ENCODE results near the gene DNM3.

The DNM3 gene

DNA sequence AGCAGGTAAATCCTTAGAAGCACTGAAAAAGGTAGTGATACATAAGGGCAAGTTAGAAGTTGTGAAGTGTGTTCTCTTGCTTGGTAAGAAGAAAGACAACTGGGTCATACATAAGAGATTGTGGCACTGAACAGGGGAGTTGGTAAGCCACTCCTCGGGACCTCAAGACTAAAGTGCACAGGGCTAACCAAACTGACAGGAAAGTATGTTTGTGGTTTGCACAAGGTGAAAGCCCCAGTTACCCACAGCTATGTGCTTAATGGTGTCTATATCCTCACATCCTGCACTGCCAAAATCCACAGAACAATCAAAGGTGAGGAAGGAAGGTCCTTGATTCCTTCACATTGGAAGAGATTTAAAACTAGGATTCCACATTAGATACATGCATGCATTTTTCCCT, 276.5 kb downstream of the DNM3 start:
- peak overlapping the region; percentile 47 for H3K27ac Mint-ChIP-seq
- H3K36me3 Mint-ChIP-seq (ENCODE audit: low read depth): no peaks in the 10 kb centered on the region
- H3K27me3 Mint-ChIP-seq: no peaks in the 10 kb centered on the region
- H3K4me1 Mint-ChIP-seq (ENCODE audit: low read depth): peaks cover 31% of the 10 kb centered on the region
- peaks cover 6% of the 10 kb centered on the region for H3K9me3 Mint-ChIP-seq
- H3K4me3 Mint-ChIP-seq: no peak overlapping the region

DNA sequence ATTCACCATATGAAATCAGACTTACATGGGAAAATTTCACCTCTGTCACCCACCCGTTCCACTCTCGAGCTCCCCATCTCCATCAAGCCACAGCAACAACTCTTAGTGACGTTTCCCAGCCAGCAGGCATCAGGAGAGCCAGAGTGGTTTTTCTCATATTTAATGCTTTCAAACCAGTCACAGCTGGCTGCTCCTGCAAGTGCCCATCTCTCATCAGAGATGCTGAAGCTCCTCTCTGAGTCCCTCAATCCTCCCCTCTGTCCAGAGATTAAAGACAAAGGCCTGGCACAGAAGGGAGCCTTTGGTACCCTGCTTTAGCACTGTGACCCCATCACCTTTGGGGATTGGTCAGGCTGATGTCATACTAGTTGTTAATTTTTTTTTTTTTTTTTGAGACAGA, 277.3 kb downstream of the DNM3 start:
- Mint-ChIP-seq H3K4me1 (ENCODE audit: low read depth) (peaks cover 31% of the 10 kb centered on the region), H3K27me3 (no peaks in the 10 kb centered on the region), H3K27ac (no peak overlapping the region), H3K4me3 (no peak overlapping the region), H3K36me3 (ENCODE audit: low read depth) (no peaks in the 10 kb centered on the region), H3K9me3 (peaks cover 6% of the 10 kb centered on the region)

DNA sequence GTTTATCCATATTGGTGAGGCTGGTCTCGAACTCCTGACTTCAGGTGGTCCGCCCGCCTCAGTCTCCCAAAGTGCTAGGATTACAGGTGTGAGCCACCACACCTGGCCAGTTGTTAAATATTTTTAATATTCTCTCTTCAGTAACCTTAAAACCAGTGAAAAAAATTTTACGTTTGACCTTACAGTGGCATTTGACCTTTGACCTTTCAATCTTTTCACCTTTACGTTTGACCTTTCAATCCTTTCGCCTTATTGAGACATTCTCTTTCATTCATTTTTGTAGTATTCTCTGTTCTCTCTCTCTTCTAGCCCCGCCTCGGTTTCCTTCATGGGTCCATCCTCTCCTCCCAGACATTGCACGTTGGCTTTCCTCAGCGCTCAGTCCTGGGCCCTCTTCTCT, 277.9 kb downstream of the DNM3 start:
- Mint-ChIP-seq H3K27me3 (no peaks in the 10 kb centered on the region), H3K4me3 (no peak overlapping the region), H3K4me1 (ENCODE audit: low read depth) (peaks cover 31% of the 10 kb centered on the region), H3K36me3 (ENCODE audit: low read depth) (no peaks in the 10 kb centered on the region), H3K9me3 (peaks cover 6% of the 10 kb centered on the region), H3K27ac (no peak overlapping the region)

DNA sequence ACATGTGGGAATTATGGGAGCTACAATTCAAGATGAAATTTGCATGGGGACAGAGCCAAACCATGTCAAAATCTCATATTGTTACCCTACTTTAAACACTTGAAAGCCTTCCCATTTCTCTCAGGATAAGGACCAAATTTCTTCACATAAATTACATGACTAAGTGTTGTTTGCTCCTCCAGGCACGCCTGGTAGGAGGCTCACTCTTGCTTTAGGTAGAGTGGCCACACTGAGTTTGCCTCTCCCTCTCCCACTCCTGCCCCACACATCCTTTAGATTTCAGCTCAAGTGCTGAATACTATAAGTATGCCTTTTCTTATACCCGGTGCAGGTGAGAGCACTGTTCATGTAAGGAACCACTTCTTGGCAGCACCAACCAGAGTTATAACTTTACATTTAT, 279.1 kb downstream of the DNM3 start:
- no peak overlapping the region for H3K27ac Mint-ChIP-seq
- peaks cover 31% of the 10 kb centered on the region for H3K4me1 Mint-ChIP-seq (ENCODE audit: low read depth)
- H3K27me3 Mint-ChIP-seq: no peaks in the 10 kb centered on the region
- peaks cover 6% of the 10 kb centered on the region for H3K9me3 Mint-ChIP-seq
- H3K36me3 Mint-ChIP-seq (ENCODE audit: low read depth): no peaks in the 10 kb centered on the region
- H3K4me3 Mint-ChIP-seq: no peak overlapping the region

DNA sequence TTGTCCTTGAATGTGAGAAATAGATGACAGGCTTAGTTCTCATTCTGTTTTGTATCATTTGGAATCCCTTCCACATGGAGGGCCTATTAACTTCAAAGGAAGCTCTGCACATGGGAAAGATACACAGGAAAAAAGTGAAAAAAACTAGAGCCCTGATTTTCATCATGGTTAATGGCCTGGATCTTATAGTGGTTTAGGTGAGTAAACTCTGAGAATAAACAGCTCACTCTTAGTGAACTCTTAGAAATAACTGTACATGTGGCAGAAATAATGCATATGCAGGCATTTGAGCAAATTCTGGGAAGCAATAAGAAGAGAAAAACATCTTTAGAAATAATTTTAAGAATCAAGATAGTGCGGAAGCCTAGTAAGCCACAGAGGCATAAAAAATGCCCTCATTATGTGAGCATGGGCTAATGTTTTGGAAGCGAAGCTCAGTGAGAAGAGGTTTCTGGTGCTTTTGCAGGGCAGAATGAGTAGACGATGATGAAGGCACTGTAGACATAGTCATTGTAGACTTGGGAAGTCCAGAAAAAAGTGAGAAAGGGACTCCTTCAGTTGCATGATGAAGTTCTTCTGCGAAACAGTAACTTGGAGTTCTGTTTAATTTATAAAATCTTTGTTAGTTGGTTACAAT, 279.9 kb downstream of the DNM3 start:
- peaks cover 31% of the 10 kb centered on the region for H3K4me1 Mint-ChIP-seq (ENCODE audit: low read depth)
- peaks cover 6% of the 10 kb centered on the region for H3K9me3 Mint-ChIP-seq
- H3K36me3 Mint-ChIP-seq (ENCODE audit: low read depth): no peaks in the 10 kb centered on the region
- H3K27ac Mint-ChIP-seq: no peak overlapping the region
- H3K27me3 Mint-ChIP-seq: no peaks in the 10 kb centered on the region
- no peak overlapping the region for H3K4me3 Mint-ChIP-seq

DNA sequence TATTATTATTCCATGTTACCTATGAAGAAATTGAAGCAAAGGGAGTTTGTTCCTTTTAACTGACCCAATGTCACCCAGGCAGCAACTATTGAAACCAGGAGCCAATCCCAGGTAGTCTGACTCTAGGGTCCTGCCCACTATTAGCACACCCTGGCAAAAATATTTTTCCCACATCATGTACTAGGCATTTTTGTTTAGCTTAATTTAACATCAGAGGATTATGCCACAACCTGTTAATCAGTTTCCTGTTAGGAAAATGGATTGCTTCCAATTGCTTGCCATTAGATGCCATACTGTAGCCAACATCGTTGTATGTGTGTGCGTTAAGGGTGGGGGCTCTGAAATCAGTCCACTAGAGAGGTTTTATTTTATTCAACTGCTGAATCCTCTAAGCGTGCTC, 281.1 kb downstream of the DNM3 start:
- H3K4me1 Mint-ChIP-seq (ENCODE audit: low read depth): peaks cover 28% of the 10 kb centered on the region
- no peaks in the 10 kb centered on the region for H3K27me3 Mint-ChIP-seq
- no peak overlapping the region for H3K4me3 Mint-ChIP-seq
- H3K27ac Mint-ChIP-seq: no peak overlapping the region
- H3K9me3 Mint-ChIP-seq: peaks cover 6% of the 10 kb centered on the region
- H3K36me3 Mint-ChIP-seq (ENCODE audit: low read depth): no peaks in the 10 kb centered on the region

DNA sequence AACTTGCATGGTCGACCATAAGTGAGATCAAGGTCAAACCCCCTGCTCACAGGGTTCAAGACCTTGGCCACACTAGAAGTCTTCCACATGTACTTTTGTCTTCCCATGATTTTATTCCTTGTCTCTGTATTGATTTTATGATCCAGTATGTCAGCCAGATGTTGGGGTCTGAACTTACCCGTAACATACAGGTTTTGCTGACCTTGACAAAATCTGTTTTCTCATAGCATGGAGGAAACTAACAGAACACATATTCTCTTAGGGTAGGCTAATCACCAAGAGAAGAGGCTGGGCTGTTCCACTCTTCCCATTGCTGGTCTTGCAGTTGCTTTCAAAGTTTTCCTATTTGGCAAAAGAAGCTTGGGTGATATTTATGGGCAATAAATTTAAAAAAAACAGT, 284.0 kb downstream of the DNM3 start:
- Mint-ChIP-seq H3K27ac (no peak overlapping the region), H3K4me3 (no peak overlapping the region), H3K9me3 (peaks cover 4% of the 10 kb centered on the region), H3K27me3 (no peaks in the 10 kb centered on the region), H3K4me1 (ENCODE audit: low read depth) (peaks cover 3% of the 10 kb centered on the region), H3K36me3 (ENCODE audit: low read depth) (no peaks in the 10 kb centered on the region)

DNA sequence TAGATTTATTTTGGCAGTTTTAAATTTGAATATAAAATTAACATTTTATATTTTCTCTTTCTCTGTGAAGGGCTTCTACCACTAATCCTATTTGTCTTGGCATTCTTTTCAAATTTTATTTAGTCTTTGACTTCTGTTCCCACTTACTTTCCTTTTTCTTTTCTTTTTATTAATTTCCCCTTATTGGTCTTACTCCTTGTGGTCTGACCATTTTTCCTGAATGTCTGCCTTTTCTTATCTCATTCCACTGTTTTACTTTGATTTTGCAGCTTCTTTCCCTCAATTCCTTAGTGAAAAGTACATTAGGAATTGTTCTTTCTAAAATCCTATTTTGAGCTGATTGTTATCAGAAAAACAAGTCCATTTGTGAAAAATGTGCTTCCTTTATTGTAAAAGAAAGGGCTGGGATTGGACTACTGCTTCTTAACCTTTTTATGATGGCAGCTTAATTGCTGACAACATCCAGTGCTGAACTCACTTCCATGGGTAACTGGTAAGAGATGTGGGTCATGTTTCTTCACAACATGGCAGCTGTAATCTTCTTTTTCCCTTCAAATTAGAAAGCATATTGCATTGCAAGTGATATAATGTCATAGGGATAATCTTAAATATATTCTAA, 284.6 kb downstream of the DNM3 start:
- peaks cover 4% of the 10 kb centered on the region for H3K9me3 Mint-ChIP-seq
- H3K27me3 Mint-ChIP-seq: no peaks in the 10 kb centered on the region
- H3K4me3 Mint-ChIP-seq: no peak overlapping the region
- no peaks in the 10 kb centered on the region for H3K4me1 Mint-ChIP-seq (ENCODE audit: low read depth)
- no peak overlapping the region for H3K27ac Mint-ChIP-seq
- H3K36me3 Mint-ChIP-seq (ENCODE audit: low read depth): no peaks in the 10 kb centered on the region

DNA sequence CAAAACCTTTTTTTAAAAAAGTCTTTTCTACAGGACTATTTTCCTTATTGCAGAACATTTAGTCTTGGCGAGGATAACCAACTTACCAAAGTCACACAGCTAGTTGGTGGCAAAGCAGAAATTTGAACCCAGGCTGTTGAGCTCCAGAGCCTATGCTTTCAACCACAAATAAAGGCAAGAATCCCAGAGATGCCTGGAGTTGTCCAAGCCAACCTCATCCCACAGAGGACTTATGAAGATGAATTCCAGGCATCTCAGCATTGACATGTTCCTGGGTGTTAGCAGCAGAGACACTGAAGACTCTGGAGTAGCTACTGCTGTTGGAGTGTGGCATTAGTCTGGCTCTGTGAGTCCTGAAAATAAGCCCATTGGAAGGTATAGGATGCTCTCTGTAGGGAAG, 291.5 kb downstream of the DNM3 start:
- H3K27ac Mint-ChIP-seq: no peak overlapping the region
- H3K27me3 Mint-ChIP-seq: no peaks in the 10 kb centered on the region
- H3K4me3 Mint-ChIP-seq: no peak overlapping the region
- peaks cover 4% of the 10 kb centered on the region for H3K9me3 Mint-ChIP-seq
- H3K36me3 Mint-ChIP-seq (ENCODE audit: low read depth): no peaks in the 10 kb centered on the region
- H3K4me1 Mint-ChIP-seq (ENCODE audit: low read depth): peaks cover 15% of the 10 kb centered on the region

DNA sequence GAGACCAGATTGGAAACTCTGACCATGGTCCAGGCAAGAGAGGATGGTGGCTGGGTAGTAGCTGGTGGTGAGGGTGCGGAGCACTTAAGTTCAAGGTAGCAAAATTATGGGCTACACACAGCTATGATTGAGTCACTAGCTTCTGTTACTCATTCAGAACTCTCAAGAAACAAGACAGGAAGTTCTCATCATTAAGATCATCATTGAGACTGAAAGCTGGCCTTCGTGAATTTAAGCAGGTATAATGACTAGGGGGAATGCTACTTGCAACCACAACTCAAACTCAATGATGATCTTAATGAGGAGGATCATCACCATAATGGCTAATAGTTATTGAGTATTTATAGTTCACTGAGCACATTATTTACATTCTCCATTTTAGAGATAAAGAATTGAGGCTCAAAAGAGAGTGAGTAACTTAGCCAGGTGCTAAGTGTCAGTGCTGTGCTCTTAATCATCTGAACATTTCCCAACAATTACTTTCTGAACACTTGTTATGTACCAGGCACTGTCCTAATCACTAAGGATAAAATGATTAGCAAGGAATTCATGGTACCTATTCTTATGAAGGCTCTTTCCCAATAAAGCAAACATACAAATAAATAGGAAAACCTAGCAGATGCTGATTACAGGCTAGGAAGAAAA, 292.9 kb downstream of the DNM3 start:
- H3K36me3 Mint-ChIP-seq (ENCODE audit: low read depth): no peaks in the 10 kb centered on the region
- H3K4me3 Mint-ChIP-seq: no peak overlapping the region
- H3K4me1 Mint-ChIP-seq (ENCODE audit: low read depth): peaks cover 15% of the 10 kb centered on the region
- no peak overlapping the region for H3K27ac Mint-ChIP-seq
- no peaks in the 10 kb centered on the region for H3K27me3 Mint-ChIP-seq
- H3K9me3 Mint-ChIP-seq: peaks cover 4% of the 10 kb centered on the region

DNA sequence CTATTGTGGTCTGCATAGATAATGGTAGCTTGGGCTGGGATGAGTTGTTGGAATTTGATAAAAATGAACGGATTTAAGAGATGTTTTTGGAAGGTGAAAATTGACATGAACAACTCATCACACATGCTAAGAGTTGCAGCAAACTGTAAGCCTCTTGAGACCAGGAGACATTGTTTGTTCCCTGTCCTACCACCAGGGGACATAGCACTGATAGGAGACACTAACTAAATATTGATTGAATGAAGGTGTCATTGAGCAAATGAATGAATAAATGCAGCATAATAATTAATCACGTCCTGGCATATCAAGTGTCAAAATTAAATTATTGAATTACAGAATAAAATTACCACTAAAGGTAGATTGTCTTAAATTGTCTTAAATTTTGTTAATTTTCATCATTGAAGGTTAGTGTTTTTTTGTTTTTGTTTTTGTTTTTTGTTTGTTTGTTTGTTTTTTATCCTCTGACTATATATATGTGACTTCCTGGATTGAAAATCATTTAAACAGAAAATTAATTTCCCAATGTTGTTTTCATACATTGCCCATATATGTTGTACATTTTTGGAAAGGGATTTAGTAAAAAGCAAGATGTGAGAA, 293.9 kb downstream of the DNM3 start:
- Mint-ChIP-seq H3K4me3 (no peak overlapping the region), H3K4me1 (ENCODE audit: low read depth) (peaks cover 15% of the 10 kb centered on the region), H3K9me3 (no peaks in the 10 kb centered on the region), H3K36me3 (ENCODE audit: low read depth) (no peaks in the 10 kb centered on the region), H3K27ac (no peak overlapping the region), H3K27me3 (no peaks in the 10 kb centered on the region)

DNA sequence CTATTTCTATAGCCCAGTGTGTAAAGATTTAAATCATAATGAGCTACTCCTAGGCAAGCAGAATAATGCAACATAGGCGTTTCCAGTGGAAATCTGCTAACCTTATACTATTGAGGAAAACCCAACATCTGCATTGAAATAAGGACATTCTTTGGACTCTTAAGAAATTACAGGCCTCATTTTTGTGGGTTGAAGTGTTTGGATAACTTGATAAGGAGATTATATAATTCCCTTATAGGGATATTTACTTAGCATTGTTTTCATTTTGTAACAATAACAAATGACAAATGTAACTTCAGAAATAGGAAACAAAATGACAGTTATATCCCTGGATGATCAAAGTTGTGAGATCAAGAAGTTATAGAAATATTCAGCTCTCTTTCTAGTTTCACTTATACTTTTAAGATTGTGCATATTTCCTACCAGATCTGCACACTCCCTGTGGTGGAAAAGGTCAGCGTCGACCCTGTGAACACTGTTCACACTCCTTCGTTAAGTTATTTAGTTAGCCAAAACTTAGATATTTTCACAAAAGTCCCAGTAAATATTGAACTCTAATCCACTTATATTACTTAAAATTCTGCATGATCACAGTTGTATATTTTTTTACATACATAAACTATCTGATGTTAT, 294.8 kb downstream of the DNM3 start:
- peaks cover 15% of the 10 kb centered on the region for H3K4me1 Mint-ChIP-seq (ENCODE audit: low read depth)
- H3K27ac Mint-ChIP-seq: no peak overlapping the region
- no peaks in the 10 kb centered on the region for H3K27me3 Mint-ChIP-seq
- no peaks in the 10 kb centered on the region for H3K9me3 Mint-ChIP-seq
- no peak overlapping the region for H3K4me3 Mint-ChIP-seq
- no peaks in the 10 kb centered on the region for H3K36me3 Mint-ChIP-seq (ENCODE audit: low read depth)

DNA sequence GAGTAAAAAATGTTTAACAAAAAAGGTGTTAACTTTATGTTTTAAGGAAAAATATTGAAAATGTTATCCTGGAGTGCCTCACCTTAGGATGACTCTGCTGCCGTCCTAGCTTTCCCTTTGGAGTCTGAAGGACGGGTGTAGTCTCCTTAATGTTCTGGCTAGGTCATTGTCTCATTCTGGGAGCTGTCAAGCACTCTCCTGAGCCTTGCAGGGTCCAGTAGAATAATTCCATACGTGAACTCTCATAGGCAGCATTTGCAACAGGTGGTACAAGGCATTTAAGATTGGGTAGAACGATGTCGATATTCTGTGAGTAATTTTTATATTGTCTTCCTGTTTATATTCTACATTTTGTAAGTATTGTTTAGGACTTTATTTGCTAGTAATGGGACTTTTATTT, 295.6 kb downstream of the DNM3 start:
- H3K4me1 Mint-ChIP-seq (ENCODE audit: low read depth): peaks cover 15% of the 10 kb centered on the region
- H3K9me3 Mint-ChIP-seq: no peaks in the 10 kb centered on the region
- H3K27ac Mint-ChIP-seq: no peak overlapping the region
- H3K36me3 Mint-ChIP-seq (ENCODE audit: low read depth): no peaks in the 10 kb centered on the region
- no peaks in the 10 kb centered on the region for H3K27me3 Mint-ChIP-seq
- H3K4me3 Mint-ChIP-seq: no peak overlapping the region

DNA sequence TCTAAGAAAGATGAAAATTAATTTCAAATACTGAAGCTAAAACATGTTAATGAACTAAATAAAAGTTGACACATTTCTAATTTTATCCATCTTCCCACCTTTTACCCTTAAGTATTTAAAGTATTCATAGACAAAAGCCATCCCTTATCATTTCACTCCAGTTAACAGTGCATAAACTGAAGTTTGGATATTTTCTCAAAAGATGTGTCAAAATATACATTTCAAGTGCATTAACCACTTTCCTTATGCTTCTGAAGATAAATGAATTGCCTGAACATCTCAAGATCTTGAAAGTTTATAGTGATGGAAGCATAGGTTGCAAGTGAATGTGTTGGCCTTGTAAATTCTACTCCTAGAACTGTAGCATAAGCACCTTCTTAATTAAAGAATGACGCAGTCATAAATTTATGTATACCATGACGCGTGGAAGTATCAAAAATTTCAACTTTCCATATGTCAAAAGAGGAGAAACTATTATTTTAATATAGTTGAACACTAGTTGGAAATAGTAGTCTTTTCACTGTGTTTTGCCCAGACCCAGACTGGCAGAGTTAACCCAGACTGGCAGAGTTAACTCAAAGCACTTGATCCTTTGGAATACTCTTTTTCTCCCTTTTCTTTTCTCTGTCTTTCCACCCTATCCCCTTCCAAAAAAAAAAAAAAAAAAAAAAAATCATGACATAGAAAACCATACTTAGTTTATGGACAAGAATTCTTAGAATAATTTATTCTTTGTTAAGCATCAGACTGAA, 296.6 kb downstream of the DNM3 start:
- Mint-ChIP-seq H3K9me3 (no peaks in the 10 kb centered on the region), H3K27ac (no peak overlapping the region), H3K36me3 (ENCODE audit: low read depth) (no peaks in the 10 kb centered on the region), H3K27me3 (no peaks in the 10 kb centered on the region), H3K4me1 (ENCODE audit: low read depth) (peaks cover 15% of the 10 kb centered on the region), H3K4me3 (no peak overlapping the region)
